HG02610 (cell line): ENCODE measurements around the gene SYNPO2.
"Not testable (repeated sequence)": the region's sequence is repeated elsewhere in the genome, so short reads cannot be mapped to it uniquely, and the experiment has no call there.

Source experiments
- ATAC-seq: cut with Tn5 transposase; IDR thresholded peaks from one replicate; pipeline ENCODE4 v1.9.1; 2021; ENCODE audit warnings: mild to moderate bottlenecking, moderate library complexity; ENCODE audit not compliant: unreplicated experiment

The SYNPO2 gene

GRCh38 chr4:119029847-119030535, 141.3 kb downstream of the SYNPO2 start:
- ATAC-seq: no peak

GRCh38 chr4:119030536-119030890, 141.9 kb downstream of the SYNPO2 start:
- no peak for ATAC-seq

DNA sequence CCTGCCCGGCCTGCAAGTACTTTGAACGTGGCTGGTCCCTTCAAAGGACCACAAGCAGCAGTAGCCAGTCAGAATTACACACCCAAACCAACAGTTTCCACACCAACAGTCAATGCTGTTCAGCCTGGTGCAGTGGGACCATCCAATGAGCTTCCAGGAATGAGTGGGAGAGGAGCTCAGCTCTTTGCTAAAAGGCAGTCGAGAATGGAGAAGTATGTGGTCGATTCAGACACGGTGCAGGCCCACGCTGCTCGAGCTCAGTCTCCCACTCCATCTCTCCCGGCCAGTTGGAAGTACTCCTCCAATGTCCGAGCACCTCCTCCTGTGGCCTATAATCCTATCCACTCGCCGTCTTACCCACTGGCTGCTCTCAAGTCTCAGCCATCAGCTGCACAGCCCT, 142.6 kb downstream of the SYNPO2 start:
- no peak for ATAC-seq

DNA sequence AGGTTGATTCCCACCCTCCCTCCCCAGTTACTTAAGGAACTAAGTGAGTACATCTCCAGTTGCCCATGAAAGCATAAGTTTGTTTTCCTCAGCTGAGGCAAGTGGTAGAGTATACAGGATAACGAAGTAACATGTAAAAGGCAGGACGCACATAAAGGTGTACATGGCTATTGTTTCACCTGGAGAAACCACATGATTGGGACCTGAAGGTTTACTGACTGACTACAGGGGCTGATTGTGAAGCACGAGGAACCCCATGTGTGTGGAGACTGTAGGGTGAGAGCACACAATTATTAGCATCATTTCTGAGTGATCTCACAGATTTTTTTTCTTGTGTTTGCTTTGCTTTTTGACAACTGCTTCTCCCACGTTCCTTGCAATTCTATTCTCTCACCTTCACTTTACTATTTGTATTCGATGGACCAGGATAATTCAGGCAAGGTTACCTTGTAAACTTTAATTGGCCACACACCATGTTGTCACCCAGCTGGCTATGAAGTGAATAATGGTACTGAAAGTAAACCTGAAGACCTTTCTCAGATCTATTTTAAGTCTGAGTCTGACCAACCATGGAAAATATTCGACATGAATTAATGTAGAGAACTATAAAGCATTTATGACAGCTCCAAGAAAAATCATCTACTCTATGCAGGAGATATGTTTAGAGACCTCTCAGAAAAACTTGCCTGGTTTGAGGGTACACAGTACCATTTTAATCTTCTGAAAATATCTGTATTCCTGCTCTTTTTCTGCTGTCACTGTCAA, 144.4 kb downstream of the SYNPO2 start:
- ATAC-seq: no peak

DNA sequence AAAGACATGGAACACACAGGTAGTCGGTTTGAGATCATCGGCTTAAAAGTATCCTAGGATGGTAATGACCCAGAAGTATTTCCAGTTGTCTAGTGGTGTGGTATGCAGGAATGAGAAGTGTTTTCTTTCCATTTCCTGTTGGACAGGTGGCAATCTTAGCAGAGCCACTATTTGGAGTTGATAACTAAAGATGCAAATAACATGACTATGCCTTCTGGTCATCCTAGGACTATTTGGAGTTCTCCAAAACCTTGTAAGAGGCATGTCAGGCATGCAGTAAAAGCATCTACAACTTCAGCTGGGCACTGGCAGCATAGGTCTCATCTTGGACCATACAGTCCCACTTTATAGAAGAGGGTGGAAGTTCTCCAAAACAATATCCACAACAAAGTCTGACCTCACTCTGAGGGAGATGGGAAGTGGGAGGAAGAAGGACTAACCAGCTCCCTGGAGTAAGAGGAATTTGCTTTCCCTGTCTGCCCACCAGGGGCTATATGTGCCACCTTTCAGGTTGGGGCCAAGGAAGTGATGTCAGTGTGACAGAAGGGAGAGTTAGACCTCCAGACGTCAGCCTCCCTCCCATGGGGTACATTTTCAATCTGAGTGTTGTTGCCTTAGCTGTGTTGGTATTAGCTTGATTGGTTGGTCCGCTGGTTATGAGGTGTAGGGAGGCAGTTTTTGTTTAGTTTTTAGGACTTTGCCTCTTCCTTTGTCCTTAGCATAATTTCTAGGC, 145.8 kb downstream of the SYNPO2 start:
- ATAC-seq: no peak

DNA sequence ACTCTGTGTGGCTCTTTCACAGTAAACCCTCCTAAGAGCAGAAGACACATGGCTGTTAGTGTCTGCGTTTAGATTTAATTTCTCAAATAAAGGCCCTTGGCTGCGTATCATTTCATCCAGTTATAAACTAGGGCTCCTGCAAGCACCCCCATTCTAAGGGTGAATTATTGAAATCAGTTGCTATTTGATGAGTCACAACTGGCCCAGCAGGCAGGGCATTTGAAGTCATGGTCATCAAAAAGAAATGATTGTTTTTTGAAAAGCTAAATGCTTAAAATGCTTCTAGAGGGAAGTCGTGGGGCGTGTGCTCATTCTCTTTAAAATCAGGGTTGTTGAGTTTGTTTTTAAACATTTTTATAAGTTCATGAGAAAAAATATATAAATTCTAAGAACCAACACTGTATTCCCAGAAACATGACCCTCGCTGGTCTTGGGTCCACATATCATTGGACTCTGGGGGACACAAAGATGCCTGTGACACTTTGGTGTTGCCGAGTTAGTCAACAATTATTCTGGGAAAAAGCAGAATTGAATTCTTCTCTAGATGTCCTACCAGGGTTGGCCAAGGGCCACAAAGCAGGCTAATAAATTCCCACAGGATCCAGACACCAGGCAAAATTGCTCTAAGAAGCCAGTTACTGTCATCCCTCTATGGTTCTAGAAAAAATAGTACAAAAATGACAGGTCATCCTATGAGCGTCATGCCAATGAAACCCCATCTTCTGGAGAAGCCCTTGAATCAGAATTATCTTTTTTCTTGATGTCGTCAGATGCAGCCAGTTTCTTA, 147.5 kb downstream of the SYNPO2 start:
- no peak for ATAC-seq

DNA sequence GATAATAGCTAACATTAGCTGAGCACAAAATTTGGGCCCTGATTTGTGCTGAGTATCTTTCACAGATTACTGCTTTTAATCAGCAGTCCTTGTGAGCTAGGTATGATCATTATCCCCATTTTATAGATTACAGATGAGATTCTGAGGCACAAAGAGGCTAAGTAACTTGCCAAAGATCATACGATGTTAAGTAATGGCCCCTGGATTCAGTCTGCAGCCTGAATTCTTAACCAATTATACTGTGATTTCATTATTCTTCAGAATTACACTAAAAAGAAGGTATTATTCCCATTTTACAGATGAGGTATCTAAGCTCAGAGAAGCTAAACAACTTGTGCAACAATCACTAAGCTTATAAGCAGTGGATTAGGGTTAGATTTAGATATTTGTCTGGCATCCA, 149.1 kb downstream of the SYNPO2 start:
- no peak for ATAC-seq

DNA sequence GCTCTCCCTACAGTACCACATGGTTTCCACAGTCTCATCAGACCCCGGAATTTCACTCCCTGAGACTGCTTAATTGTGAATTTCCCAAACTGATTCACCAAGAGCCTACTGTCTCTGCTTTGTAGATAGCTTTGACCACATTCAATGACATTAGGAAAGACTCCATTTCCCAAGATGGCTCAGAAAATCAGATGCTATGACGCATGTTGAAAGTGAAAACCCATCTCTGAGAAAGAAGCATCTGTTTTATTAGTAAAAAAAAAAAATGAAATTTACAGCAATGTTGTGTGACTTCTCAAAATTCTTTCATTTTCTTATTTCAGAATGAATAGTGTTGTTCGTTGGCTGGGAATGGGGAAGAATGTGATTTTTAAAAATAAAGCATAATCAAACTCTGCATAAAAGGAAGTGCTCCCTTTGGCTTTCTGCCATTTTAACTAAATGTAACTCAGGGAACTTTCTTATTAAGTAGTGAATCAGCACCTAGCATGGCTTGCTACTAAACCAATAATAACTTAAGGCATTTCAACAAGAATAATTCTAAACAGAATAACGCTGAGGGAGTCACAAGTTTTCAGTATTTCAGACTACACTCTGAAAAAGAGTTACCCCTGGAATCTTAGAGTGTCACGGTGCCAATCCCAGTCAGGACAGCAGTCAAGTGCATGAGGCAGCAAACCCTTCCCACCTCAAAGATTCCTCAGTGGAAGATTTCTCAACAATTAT, 149.6 kb downstream of the SYNPO2 start:
- ATAC-seq: peak; percentile 73

DNA sequence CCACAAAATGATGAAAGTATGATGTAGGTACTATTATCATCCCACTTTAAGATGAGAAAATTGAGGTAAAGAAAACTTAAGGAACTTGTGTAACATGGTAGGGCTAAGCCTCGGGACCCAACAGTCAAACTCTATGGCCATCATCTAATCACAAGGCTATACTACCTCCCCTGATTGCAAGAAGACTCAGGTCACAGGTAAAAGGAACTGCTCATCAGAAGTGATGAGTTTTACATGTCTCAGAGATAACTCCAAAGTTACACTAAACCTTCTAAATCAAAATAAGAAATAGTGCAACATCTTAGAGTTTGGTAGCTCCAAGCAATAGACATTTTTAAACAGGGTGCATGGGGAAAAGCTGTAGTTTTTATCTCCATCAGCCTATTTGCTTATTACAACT, 150.5 kb downstream of the SYNPO2 start:
- no peak for ATAC-seq

GRCh38 chr4:119039779-119040178, 151.1 kb downstream of the SYNPO2 start:
- no peak for ATAC-seq

GRCh38 chr4:119040261-119040660, 151.6 kb downstream of the SYNPO2 start:
- ATAC-seq: no peak

GRCh38 chr4:119040694-119041185, 152.1 kb downstream of the SYNPO2 start:
- no peak for ATAC-seq

DNA sequence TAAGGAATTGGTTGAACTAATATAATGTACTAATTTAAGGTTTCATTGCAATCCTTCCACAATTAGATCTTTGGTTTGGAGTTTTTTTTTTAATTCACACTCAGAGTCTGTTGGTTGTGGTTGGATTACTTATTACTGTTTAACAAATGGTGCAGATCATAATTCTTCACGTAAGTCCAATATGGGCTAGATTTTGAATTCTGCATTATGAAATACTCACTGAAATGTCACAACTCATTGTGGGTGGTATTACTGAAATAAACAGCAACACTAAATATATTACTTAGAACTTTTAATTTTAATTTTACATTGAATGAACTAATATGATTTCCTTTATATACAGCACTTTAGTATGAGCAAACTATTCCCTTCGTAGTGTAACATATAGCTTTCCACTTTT, 152.7 kb downstream of the SYNPO2 start:
- ATAC-seq: no peak

- ATAC-seq: peak; percentile 77
These were observed 153.4 kb downstream of the SYNPO2 start for GRCh38 chr4:119041951-119042560.

GRCh38 chr4:119046263-119046662, 157.6 kb downstream of the SYNPO2 start:
- ATAC-seq: no peak

DNA sequence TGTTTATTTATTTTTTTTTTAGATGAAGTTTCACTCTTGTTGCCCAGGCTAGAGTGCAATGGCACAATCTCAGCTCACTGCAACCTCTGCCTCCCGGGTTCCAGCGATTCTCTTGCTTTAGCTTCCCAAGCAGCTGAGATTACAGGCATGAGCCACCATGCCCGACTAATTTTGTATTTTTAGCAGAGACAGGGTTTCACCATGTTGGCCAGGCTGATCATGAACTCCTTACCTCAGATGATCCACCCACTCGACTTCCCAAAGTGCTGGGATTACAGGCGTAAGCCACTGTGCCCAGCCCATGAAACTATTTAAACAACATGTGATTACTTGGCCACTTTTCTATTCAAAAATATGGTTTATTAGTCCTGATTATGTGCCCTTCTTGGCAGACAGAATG, 158.4 kb downstream of the SYNPO2 start:
- not testable (repeated sequence) for ATAC-seq

- no peak for ATAC-seq
These were observed 159.8 kb downstream of the SYNPO2 start for GRCh38 chr4:119048446-119048845.

DNA sequence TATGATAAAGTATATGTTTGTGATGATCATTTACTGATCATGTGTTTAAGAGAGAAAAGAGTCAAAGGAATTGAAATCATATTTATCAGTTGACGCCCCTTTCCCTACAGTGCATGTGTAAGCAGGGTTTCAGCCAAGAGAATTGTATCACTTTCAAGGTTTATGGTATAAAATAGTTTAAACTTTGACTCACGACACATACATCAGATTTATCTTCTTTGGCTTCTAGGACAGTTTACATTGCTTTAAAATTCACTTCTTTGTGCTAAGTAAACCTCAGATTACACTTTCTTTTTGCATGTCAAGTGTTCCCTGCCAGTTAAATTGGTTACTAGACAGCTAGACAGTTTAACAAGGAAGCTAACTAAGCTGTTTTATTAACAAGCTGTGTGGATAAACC, 160.7 kb downstream of the SYNPO2 start:
- no peak for ATAC-seq

GRCh38 chr4:119050527-119051090, 162.0 kb downstream of the SYNPO2 start:
- no peak for ATAC-seq

DNA sequence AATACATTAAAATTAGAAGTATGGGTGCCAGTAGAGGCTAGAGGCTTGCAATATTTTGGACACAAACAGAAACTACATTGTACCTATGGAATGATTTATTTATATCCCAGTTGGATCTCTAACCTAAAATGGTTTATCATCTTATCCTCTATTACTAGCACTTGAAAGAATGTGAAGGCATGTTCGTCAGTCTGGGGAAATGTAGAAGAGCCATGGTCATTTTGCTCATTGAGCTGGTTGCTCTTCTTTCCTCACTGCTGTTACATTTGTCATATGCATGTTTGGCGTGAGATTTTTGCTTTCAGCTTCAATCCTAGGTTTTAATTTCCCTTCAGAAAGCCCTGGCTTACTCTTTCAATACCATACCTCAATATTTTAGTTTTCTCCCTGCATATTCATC, 164.6 kb downstream of the SYNPO2 start:
- ATAC-seq: no peak
